Caco-2 (cell line): ENCODE measurements around the gene PARVB. TPM values are rescaled to one million over a fixed set of nuclear protein-coding genes. Genes with fewer than 3 reads are reported as not detected.

Source experiments
- BruUV-seq: library from RNA; stranded (reverse); fragments of 400-500 nt; replicated peaks from 2 replicates; lab custom pipeline; 2021; lab: Mats Ljungman, UMichigan
- CTCF ChIA-PET: fragments of 300-600 bp; sonication (Branson Sonifier 250); formaldehyde crosslinking; loops from one replicate; lab custom pipeline; 2022; ENCODE audit warnings: antibody characterized with exemption; lab: Charles Lee
- POLR2A ChIA-PET: fragments of 300-600 bp; sonication (Branson Sonifier 250); formaldehyde crosslinking; loops from one replicate; lab custom pipeline; 2022; ENCODE audit warnings: antibody characterized with exemption; lab: Charles Lee
- DNase-seq, 2 experiments: peaks; one replicate each; pipeline versions ENCODE4 v3.0.0 to v3.0.0-alpha.2; 2020 to 2022
- H3K27me3 ChIP-seq: replicated peaks from 2 replicates; pipeline ENCODE4 v1.6.0; 2011; ENCODE audit warnings: low read length; ENCODE audit not compliant: control insufficient read depth, insufficient read depth
- H3K36me3 ChIP-seq: 2 replicates; pipeline ENCODE4 v1.5.1; 2011; ENCODE audit warnings: low read length; ENCODE audit not compliant: control insufficient read depth, insufficient read depth
- H3K4me1 ChIP-seq: fragments of 250-450 bp; sonication (Bioruptor Pico); 2 replicates; pipeline ENCODE4 v1.5.1; 2020; ENCODE audit warnings: mild to moderate bottlenecking
- H3K4me3 ChIP-seq: 2 replicates; pipeline ENCODE4 v1.5.1; 2011; ENCODE audit warnings: low read depth, mild to moderate bottlenecking, control low read depth, low read length
- H3K9me3 ChIP-seq: fragments of 250-450 bp; sonication (Bioruptor Pico); 2 replicates; pipeline ENCODE4 v1.5.1; 2020; ENCODE audit warnings: mild to moderate bottlenecking, moderate library complexity
- H3K27ac Mint-ChIP-seq: one replicate; pipeline ENCODE4 v1.8.0; 2022; ENCODE audit warnings: mixed read lengths; ENCODE audit not compliant: unreplicated experiment
- H3K27me3 Mint-ChIP-seq: one replicate; pipeline ENCODE4 v1.8.0; 2022; ENCODE audit warnings: mixed read lengths; ENCODE audit not compliant: insufficient read depth, unreplicated experiment
- H3K36me3 Mint-ChIP-seq: one replicate; pipeline ENCODE4 v1.8.0; 2022; ENCODE audit warnings: mild to moderate bottlenecking, mixed read lengths; ENCODE audit not compliant: insufficient read depth, unreplicated experiment
- H3K4me1 Mint-ChIP-seq: one replicate; pipeline ENCODE4 v1.8.0; 2022; ENCODE audit warnings: low read depth, mixed read lengths; ENCODE audit not compliant: unreplicated experiment
- H3K4me3 Mint-ChIP-seq: one replicate; pipeline ENCODE4 v1.8.0; 2022; ENCODE audit warnings: mild to moderate bottlenecking, moderate library complexity, mixed read lengths; ENCODE audit not compliant: unreplicated experiment
- H3K9me3 Mint-ChIP-seq: one replicate; pipeline ENCODE4 v1.8.0; 2022; ENCODE audit warnings: mixed read lengths; ENCODE audit not compliant: unreplicated experiment
- CTCF ChIP-seq, 2 experiments: fragments of 200-600 bp in 1 of 2; IDR thresholded peaks; 1 replicate in 1 of 2; 2 replicates in 1 of 2; pipeline versions ENCODE4 v1.5.1 to v1.8.0; 2011 to 2022; ENCODE audit warnings: antibody characterized with exemption in 1 of 2, control low read depth in 1 of 2, inconsistent platforms in 1 of 2, low read depth in 1 of 2, low read length in 1 of 2, mild to moderate bottlenecking in 1 of 2, moderate library complexity in 1 of 2; ENCODE audit not compliant: insufficient read depth in 1 of 2, severe bottlenecking in 1 of 2, unreplicated experiment in 1 of 2
- intact Hi-C: fragments of 100-400 bp; cut with micrococcal nuclease; formaldehyde crosslinking; loops from one replicate; pipeline ENCODE4 v1.10.0; 2022; ENCODE audit not compliant: unreplicated experiment
- total RNA-seq: library from RNA; stranded (reverse); gene quantifications from 2 replicates; pipeline ENCODE4 v1.2.3, GENCODE V29; 2022

Gene PARVB
- total RNA-seq, 1 experiment from 2014 or later: 28.8 TPM

DNA sequence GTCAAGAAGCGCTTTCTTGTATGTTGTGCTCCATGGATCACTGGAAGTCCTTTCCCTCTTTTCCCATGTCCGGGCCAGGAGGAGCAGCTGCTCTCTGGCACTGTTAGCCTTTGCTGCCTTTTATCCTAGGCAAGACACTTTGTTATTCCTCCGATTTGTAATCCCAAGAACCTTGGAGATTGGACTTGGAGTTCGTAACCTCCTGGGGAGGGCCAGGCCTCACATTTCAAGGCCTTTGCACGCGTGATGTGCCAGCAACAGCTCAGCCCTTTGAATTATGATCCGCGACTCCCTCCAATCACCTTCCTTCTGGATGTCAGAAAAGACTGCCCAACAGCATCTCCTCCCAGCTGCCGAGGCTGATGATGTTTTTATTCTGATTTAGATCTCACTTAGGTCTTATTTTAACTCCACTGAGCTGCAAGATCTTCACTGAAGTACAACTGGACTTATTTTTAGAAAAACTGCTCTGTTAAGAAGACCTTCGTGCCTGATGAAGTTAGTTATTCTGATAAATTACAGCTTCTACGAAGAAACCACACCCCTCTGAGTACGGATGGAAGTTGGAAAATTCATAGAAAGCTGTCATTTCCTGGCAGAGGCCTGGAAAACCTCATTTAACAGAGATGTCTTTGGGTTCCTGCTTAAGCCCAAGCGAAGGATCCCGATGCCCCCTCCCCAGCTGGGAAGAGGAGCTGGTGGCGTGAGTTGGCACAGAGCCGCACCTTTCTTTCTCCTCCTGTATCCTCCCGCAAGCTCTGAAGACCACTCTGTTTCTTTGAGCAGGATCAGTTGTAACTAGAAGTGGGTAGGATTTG lies 62.4 kb downstream of the PARVB start:
- H3K9me3 ChIP-seq: no peaks in the 10 kb centered on the region
- TF ChIP-seq CTCF (IDR thresholded peaks at IDR 0.05; ENCODE audit: insufficient read depth in 1 of 2, low read depth in 1 of 2, low read length in 1 of 2, severe bottlenecking in 1 of 2, unreplicated experiment in 1 of 2): no peak
- no peaks in the 10 kb centered on the region for H3K4me1 ChIP-seq
- Mint-ChIP-seq H3K4me3 (no peak overlapping the region), H3K4me1 (no peaks in the 10 kb centered on the region), H3K9me3 (no peaks in the 10 kb centered on the region), H3K36me3 (no peaks in the 10 kb centered on the region), H3K27ac (no peak overlapping the region), H3K27me3 (no peaks in the 10 kb centered on the region)
- POLR2A ChIA-PET: no interaction called here
- DNase-seq: no peak
- no peaks in the 10 kb centered on the region; the same call in 1 of the 2 replicates for H3K36me3 ChIP-seq
- intact Hi-C loops: no loop called here
- H3K4me3 ChIP-seq: no peak overlapping the region
- CTCF ChIA-PET: interaction anchor here (0.6 to 3.1 kb wide), 13 partner anchors 17 to 540 kb away, joined by 3 to 90 read pairs (median 4); partner anchors contain the start of genes PARVB and SAMM50
- BruUV-seq: no TSS peak
- no peaks in the 10 kb centered on the region for H3K27me3 ChIP-seq

DNA sequence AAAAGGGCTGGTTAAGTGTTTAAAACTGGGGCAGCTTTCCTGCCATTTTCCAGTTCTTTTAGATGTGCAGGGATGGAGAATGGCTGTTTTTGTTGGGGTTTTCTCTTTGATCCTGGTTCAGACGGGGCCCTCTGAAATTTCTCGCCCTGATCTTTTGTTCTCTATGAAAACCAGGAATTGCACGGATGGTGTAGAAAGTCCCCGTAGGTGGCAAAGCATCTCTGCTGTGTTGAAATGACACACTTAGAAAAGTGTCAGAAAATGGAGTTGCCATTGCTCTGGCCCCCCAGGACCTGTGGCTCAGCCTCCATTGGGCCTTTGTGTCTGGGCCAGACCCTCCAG lies 63.0 kb downstream of the PARVB start:
- Histone ChIP-seq H3K27me3 (no peaks in the 10 kb centered on the region), H3K9me3 (no peaks in the 10 kb centered on the region), H3K36me3 (no peaks in the 10 kb centered on the region; the same call in 1 of the 2 replicates), H3K4me3 (no peak overlapping the region), H3K4me1 (no peaks in the 10 kb centered on the region)
- Mint-ChIP-seq H3K4me1 (no peaks in the 10 kb centered on the region), H3K4me3 (no peak overlapping the region), H3K36me3 (no peaks in the 10 kb centered on the region), H3K9me3 (no peaks in the 10 kb centered on the region), H3K27ac (no peak overlapping the region), H3K27me3 (no peaks in the 10 kb centered on the region)
- no peak for TF ChIP-seq CTCF (IDR thresholded peaks at IDR 0.05; ENCODE audit: insufficient read depth in 1 of 2, low read depth in 1 of 2, low read length in 1 of 2, severe bottlenecking in 1 of 2, unreplicated experiment in 1 of 2)
- CTCF ChIA-PET: interaction anchor here (3.1 kb wide), 1 partner anchor 94 kb away, joined by 90 read pairs; no protein-coding TSS in a partner anchor
- no TSS peak for BruUV-seq
- POLR2A ChIA-PET: no interaction called here
- DNase-seq: no peak
- intact Hi-C loops: no loop called here

DNA sequence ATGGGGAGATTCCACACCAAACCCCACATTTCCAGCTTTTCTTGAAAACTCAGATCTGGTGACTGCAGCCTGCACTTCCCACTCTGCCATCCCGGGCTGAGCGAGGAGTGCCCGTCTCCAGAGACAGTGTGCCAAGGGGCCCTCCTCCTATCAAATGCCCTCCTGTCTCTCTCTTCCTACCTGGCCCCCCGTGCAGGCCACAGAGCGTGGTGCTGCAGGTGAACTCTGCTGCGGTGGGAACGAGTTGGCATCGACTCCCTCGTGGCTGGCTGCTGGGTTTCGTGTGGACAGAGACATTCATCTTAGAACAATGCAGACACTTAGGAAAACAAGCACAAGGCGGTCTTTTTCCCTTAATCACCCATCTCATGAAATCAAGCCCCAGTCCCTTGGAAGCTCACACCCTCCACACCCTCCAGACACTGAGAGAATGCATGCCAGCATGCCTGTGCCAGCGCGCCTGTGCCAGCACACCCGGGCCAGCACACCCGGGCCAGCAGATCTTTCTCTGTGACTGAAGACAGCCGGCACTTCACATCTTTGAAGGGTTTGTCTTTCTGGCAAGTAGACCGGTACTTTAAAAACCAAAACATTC lies 65.0 kb downstream of the PARVB start:
- CTCF ChIA-PET: no interaction called here
- Mint-ChIP-seq H3K4me1 (no peaks in the 10 kb centered on the region), H3K36me3 (no peaks in the 10 kb centered on the region), H3K4me3 (no peak overlapping the region), H3K27me3 (no peaks in the 10 kb centered on the region), H3K27ac (no peak overlapping the region), H3K9me3 (no peaks in the 10 kb centered on the region)
- POLR2A ChIA-PET: no interaction called here
- no peak for TF ChIP-seq CTCF (IDR thresholded peaks at IDR 0.05; ENCODE audit: insufficient read depth in 1 of 2, low read depth in 1 of 2, low read length in 1 of 2, severe bottlenecking in 1 of 2, unreplicated experiment in 1 of 2)
- Histone ChIP-seq H3K27me3 (no peaks in the 10 kb centered on the region), H3K4me3 (no peak overlapping the region), H3K4me1 (no peaks in the 10 kb centered on the region), H3K9me3 (no peaks in the 10 kb centered on the region), H3K36me3 (no peaks in the 10 kb centered on the region; the same call in 1 of the 2 replicates)
- no peak for DNase-seq
- BruUV-seq: no TSS peak
- intact Hi-C loops: no loop called here
